ENCODE results near the gene ABHD16A.

Gene ABHD16A

GRCh38 chr6:31687860-31688693 is 15.0 kb downstream of the ABHD16A start:
- no peak for DNase-seq

DNA sequence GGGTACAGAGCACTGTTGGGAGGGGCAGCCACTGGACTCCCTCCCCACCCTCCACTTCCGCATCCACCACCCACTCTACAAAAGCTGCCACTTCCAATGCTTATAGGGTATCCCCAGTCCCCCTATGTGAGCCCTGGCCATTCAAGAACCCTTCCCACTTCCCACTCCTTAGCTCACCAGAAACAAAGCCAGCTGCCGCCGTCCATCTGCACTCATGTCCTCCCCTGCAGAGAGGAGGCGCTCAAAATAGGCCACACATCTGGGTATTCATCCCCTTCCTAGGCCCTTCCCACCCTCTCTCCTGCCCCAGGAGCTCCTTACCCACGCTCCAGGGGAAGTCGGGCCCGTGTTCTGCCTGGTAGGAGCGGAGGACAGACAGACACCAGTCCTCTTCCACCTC is 15.8 kb downstream of the ABHD16A start:
- no peak for DNase-seq

DNA sequence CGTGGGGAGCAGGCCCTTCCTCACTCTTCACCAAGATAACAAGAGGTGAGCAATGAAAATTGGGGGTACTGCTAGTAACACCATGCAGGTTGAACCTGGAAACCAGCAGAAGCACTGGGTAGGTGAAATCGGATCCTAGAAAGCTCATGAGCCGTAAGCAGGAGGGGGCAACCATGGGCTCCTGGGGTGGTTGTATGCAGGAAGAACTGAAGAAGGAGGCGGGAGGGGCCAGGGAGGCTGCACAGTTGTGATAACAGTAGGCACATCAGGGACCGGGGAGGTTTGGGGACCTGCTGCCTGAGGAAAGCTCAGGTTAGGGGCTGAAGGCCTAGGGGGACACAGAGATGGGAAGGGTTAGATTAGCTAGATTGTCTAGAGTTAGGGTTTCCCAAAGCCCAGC is 16.6 kb downstream of the ABHD16A start:
- no peak for DNase-seq

DNA sequence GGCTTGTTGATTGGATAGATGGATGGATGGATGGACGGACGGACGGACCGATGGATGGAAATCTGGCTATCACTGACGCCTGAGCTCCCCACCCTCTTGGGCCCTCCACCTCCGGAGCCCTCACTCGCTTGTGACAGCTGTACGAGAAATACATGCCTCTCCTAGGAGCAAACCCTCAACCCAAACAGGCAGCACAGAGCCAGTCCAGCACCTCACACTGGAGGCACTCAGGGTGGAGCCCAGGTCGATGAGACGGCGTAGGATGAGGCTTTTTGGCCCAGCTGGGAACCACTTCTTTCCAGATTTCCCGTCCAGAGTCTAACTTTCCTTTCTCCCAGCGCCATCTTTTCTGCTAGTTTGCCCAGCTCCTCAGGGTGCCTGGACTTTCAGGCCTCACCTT is 19.5 kb downstream of the ABHD16A start:
- DNase-seq = no peak

DNA sequence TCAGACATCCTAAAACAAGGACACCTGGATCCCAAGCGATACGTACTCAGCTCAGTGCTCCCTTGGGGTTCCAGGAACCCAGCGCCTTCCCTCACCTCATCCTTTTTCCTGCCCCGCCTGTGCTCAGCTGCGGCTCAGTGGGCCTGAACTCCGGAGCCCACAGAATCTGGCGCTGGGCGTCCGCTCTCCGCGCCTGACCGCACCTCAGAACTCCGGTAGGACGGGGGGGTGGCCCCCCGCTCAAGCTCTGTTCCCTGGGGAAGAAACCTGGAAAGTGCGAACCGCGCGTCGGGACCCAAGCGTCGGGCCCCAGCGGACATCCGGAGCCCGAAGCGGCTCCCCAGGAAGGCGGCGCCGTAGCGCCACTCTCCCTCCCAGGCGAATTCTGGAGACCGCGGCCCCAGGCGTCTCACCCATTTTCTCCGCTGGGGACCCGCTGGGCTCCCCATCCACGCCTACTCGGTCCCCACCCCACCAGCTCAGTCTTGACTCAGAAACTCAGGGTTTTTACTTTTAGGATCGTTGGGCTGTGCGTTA is 21.9 kb downstream of the ABHD16A start:
- DNase-seq = peak; percentile 22 to 49

- DNase-seq = peak; percentile 36 to 59
Observed at GRCh38 chr6:31680226-31681134, 22.6 kb downstream of the ABHD16A start, which contains the start of gene LY6G5C. Gene LY6G5C (minus strand): TSS chr6:31681067. CDS start chr6:31680373, 694 bp downstream.

- no peak for DNase-seq
Observed at GRCh38 chr6:31677955-31678354, 25.2 kb downstream of the ABHD16A start.

- no peak for DNase-seq
Observed at GRCh38 chr6:31676904-31677303, 26.2 kb downstream of the ABHD16A start.

DNA sequence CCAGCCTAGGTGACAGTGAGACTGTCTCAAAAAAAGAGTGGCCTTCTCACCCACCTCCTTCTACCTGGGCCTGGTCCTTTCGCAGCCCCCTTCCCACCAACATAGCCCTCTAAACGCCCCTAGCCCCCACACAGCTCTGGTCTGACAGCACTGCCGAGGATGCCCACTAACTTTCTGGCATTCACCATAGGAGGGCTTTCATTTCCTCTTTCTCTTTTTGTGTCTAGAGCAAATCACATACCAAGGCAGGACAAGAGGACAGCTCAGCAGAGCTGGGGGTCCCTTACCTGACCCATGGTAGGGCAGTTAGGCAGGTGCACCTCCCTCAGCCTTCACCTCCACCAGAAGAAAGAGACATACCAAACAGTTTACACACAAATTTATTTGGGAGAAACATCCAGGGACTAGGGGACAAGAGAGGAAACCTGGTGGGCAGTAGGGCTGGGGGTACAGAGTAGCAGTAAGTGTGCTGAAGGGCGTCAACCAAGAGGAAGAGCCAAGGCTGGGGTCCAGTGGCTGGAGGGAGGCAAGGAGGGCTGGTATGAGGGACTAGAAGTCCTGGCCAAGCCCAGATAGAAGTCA is 26.7 kb downstream of the ABHD16A start:
- no peak for DNase-seq

DNA sequence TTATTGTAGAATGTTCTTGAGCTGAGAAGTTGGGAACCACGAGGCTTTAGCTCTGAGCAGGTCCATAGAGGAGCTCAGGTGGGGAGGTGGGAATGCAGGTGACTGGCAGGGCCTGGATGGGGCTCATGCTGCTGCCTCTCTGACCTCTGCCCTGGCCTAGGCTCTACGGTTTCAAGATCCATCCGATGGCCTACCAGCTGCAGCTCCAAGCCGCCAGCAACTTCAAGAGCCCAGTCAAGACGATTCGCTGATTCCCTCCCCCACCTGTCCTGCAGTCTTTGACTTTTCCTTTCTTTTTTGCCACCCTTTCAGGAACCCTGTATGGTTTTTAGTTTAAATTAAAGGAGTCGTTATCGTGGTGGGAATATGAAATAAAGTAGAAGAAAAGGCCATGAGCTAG is 33.4 kb downstream of the ABHD16A start, which contains the start of gene LY6G5B:
TSS of gene LY6G5B (plus strand) at position 301 of the 400 bp plus-strand sequence. CDS start 975 bp downstream, outside the sequence.
- no peak for DNase-seq

- no peak for DNase-seq
Observed at GRCh38 chr6:31666337-31666965, 36.7 kb downstream of the ABHD16A start.

DNA sequence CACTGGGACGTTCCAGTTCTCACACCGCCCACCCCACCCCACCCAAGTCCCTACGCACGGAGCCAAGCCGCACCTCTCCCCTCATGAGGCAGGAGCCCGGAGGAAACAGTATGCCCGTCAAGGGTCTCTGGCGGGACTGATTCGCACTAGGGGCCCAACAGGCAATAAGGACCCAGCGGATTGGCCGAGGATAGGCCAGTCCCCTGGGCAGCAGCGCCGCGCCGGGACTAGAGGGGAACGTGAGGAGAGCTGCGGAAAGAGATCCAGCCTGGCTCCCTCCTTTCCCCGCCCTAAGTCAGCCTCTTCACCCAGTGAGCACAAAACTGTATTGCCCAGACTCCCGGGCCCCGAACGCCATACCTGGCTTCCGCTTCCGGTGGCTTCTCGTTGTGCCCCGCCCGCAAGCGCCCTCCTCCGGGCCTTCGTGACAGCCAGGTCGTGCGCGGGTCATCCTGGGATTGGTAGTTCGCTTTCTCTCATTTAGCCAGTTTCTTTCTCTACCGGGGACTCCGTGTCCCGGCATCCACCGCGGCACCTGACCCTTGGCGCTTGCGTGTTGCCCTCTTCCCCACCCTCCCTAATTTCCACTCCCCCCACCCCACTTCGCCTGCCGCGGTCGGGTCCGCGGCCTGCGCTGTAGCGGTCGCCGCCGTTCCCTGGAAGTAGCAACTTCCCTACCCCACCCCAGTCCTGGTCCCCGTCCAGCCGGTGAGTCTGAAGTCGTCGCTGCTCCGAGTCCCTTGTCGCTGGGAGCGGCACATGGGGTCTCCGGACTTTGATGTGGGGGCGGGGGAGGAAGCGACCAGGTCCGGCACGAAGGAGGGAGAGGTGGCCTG is 37.4 kb downstream of the ABHD16A start, which contains the start of gene CSNK2B:
TSS of gene CSNK2B (plus strand) at position 580 of the 836 bp plus-strand sequence. CDS start 752 bp downstream, outside the sequence.
- peak; percentile 96 for DNase-seq

DNA sequence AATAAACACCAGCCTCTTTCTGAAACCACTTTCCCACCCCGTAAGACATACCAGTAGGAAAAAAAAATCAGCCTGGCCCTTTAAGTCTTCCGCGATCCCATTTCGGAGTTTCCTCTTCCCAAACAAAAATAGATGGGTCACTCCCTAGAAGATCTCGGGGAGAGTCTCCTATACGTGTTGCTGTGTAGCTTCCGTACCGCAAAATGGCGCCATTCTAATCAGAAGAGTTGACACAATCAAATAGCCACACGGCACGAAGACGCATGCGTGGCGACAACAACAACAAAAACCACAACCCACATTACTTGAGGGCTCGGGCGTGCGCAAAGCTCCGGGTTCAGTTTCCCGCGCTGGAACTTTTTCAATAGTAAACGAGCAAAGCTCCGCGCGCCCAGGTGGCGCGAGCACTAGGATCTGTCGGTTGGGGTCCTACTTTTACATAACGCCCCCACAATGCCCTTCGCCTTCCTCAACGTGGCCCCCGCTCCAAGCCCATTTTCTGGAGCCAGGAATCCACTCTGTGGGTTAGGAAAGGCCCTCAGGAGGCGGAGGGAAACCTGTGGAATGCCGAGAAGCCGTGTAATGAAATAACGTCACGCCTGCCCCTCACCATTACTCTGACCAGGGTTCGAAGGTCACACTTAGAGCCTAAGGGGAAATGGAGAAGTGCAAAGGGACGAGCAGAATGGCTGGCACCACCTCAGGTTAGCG is 38.2 kb downstream of the ABHD16A start, which contains the start of gene GPANK1:
TSS of gene GPANK1 (minus strand) at position 208 of the 711 bp plus-strand sequence. CDS start 519 bp downstream, outside the sequence.
- DNase-seq = peak; percentile 71 to 73

GRCh38 chr6:31663961-31664789 is 38.9 kb downstream of the ABHD16A start:
- no peak for DNase-seq

DNA sequence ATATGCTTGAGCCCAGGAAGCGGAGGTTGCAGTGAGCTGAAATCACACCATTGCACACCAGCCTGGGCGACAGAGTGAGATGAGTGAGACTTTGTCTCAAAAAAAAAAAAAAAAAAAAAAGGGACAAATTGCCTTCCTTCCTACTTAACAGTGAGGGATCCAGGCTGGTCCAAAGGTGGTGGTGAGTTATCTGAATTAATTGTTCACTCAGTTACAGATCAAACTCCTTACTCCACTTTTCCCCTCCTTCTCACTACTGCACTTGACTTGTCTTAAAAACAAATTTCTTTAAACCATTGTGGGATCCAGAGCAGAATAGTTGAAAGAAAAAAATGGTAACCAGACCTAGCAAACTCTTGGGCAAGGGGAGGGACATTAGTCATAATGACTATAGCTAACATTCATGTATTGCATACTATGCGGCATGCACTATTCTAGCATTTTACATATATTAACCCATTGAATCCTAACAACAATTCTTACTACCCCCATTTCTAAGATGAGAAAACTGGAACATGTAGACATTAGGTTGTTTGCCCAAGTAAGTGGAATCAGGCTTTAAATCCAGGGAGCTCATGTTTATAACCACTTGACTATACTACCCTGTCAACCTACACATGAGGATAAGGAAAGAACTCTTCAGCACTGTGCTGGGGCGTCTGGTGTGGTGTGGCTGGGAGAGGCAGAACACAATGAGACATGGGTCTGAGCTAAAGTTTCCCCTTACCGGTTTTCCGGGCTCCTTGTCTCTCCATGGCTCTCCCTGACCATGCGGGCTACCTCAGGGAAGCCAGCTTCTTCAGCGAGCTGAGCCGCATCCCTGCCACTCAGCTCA is 39.8 kb downstream of the ABHD16A start:
- DNase-seq = no peak

GRCh38 chr6:31662124-31662723 is 40.9 kb downstream of the ABHD16A start:
- no peak for DNase-seq

- no peak for DNase-seq
Observed at GRCh38 chr6:31661262-31662123, 41.6 kb downstream of the ABHD16A start.
